NCI-H1930 (cell line): ENCODE measurements around the gene PDE4D.

Experiments used
- DNase-seq, 2 experiments: peaks; one replicate each; lab custom pipeline; 2025; lab: John Stamatoyannopoulos, UW

Gene PDE4D

GRCh38 chr5:59517926-59518585 is 375.5 kb downstream of the PDE4D start:
- no peak for DNase-seq

- no peak for DNase-seq
These were observed 377.4 kb downstream of the PDE4D start for GRCh38 chr5:59516161-59516560.

GRCh38 chr5:59506285-59506877 is 387.1 kb downstream of the PDE4D start:
- DNase-seq, result peak in 1 of 2 experiments; percentile 3

GRCh38 chr5:59504043-59504442 is 389.5 kb downstream of the PDE4D start:
- no peak for DNase-seq

- DNase-seq, result no peak
These were observed 390.3 kb downstream of the PDE4D start for GRCh38 chr5:59503220-59503619.

- no peak for DNase-seq
These were observed 392.2 kb downstream of the PDE4D start for GRCh38 chr5:59501316-59501715.

- no peak for DNase-seq
These were observed 393.5 kb downstream of the PDE4D start for GRCh38 chr5:59500014-59500413.

- no peak for DNase-seq
These were observed 396.3 kb downstream of the PDE4D start for GRCh38 chr5:59497207-59497606.

GRCh38 chr5:59496524-59497134 is 396.9 kb downstream of the PDE4D start:
- no peak for DNase-seq

- no peak for DNase-seq
These were observed 401.6 kb downstream of the PDE4D start for GRCh38 chr5:59491945-59492344.

- DNase-seq, result no peak
These were observed 404.0 kb downstream of the PDE4D start for GRCh38 chr5:59489551-59489950.

GRCh38 chr5:59487772-59488729 is 405.5 kb downstream of the PDE4D start:
- DNase-seq, result no peak

GRCh38 chr5:59487068-59487686 is 406.3 kb downstream of the PDE4D start:
- no peak for DNase-seq

- no peak for DNase-seq
These were observed 407.0 kb downstream of the PDE4D start for GRCh38 chr5:59486508-59486907.

- DNase-seq, result no peak
These were observed 407.7 kb downstream of the PDE4D start for GRCh38 chr5:59485629-59486439.

- no peak for DNase-seq
These were observed 408.4 kb downstream of the PDE4D start for GRCh38 chr5:59485107-59485506.

- no peak for DNase-seq
These were observed 408.9 kb downstream of the PDE4D start for GRCh38 chr5:59484618-59485017.

GRCh38 chr5:59483971-59484472 is 409.5 kb downstream of the PDE4D start:
- no peak for DNase-seq

GRCh38 chr5:59479086-59479485 is 414.4 kb downstream of the PDE4D start:
- DNase-seq, result no peak

- DNase-seq, result no peak
These were observed 419.2 kb downstream of the PDE4D start for GRCh38 chr5:59474324-59474723.

- no peak for DNase-seq
These were observed 419.9 kb downstream of the PDE4D start for GRCh38 chr5:59473611-59474010.
